T1000 (cell line): ENCODE results near the gene NAPG.
"Not testable (repeated sequence)": the region's sequence is repeated elsewhere in the genome, so short reads cannot be mapped to it uniquely, and the experiment has no call there.

Experiments used
- DNase-seq: peaks from one replicate; lab custom pipeline; 2025; ENCODE audit warnings: mixed read lengths; lab: John Stamatoyannopoulos, UW

Gene NAPG

GRCh38 chr18:10546557-10547300 is 20.9 kb downstream of the NAPG start:
- no peak for DNase-seq

GRCh38 chr18:10552226-10552625 is 26.4 kb downstream of the NAPG start:
- DNase-seq, result no peak

- DNase-seq, result not testable (repeated sequence)
Measured at GRCh38 chr18:10556251-10556650, 30.4 kb downstream of the NAPG start.

- DNase-seq, result no peak
Measured at GRCh38 chr18:10557085-10557677, 31.4 kb downstream of the NAPG start.

GRCh38 chr18:10558243-10558966 is 32.6 kb downstream of the NAPG start:
- DNase-seq, result no peak

GRCh38 chr18:10558967-10559298 is 33.1 kb downstream of the NAPG start:
- no peak for DNase-seq

GRCh38 chr18:10559553-10560451 is 34.0 kb downstream of the NAPG start:
- DNase-seq, result no peak

- no peak for DNase-seq
Measured at GRCh38 chr18:10560452-10561045, 34.7 kb downstream of the NAPG start.

GRCh38 chr18:10562773-10563160 is 36.9 kb downstream of the NAPG start:
- DNase-seq, result no peak

- DNase-seq, result no peak
Measured at GRCh38 chr18:10563886-10564285, 38.1 kb downstream of the NAPG start.

GRCh38 chr18:10564975-10565773 is 39.3 kb downstream of the NAPG start:
- DNase-seq, result no peak

- no peak for DNase-seq
Measured at GRCh38 chr18:10565835-10566234, 40.0 kb downstream of the NAPG start.

GRCh38 chr18:10566390-10566789 is 40.6 kb downstream of the NAPG start:
- DNase-seq, result no peak

- DNase-seq, result not testable (repeated sequence)
Measured at GRCh38 chr18:10569941-10570340, 44.1 kb downstream of the NAPG start.

GRCh38 chr18:10570622-10571021 is 44.8 kb downstream of the NAPG start:
- no peak for DNase-seq

GRCh38 chr18:10571537-10571936 is 45.7 kb downstream of the NAPG start:
- DNase-seq, result no peak

GRCh38 chr18:10573261-10573660 is 47.4 kb downstream of the NAPG start:
- DNase-seq, result not testable (repeated sequence)

- not testable (repeated sequence) for DNase-seq
Measured at GRCh38 chr18:10574412-10574811, 48.6 kb downstream of the NAPG start.

GRCh38 chr18:10577842-10578572 is 52.2 kb downstream of the NAPG start:
- DNase-seq, result not testable (repeated sequence)

- DNase-seq, result not testable (repeated sequence)
Measured at GRCh38 chr18:10578573-10578899, 52.7 kb downstream of the NAPG start.
